ENCODE results near the gene MRPL16. TPM values are rescaled to one million over a fixed set of nuclear protein-coding genes. Genes with fewer than 3 reads are reported as not detected.
"Not testable (repeated sequence)": the region's sequence is repeated elsewhere in the genome, so short reads cannot be mapped to it uniquely, and the experiment has no call there.

MRPL16 gene
- 10 to 100 TPM; 46.2 to 69.0 (median 49.4) TPM for total RNA-seq

- peak; percentile 97 for ATAC-seq
- 0% methylated on average over 3 to 5 of the region's 54 CpGs for WGBS, 2 donors (ENCODE audit: low coverage in 1 of 2)
- H3K36me3 ChIP-seq = peaks cover 0 to 37% of the 10 kb centered on the region in 2 donors
- H3K9me3 ChIP-seq = no peaks in the 10 kb centered on the region
- peak in 1 of 4 experiments; percentile 42 for TF ChIP-seq CTCF (IDR thresholded peaks at IDR 0.05)
- peak; percentile 63 for TF ChIP-seq POLR2AphosphoS5 (IDR thresholded peaks at IDR 0.05)
- no peak for TF ChIP-seq POLR2A (IDR thresholded peaks at IDR 0.05)
- peaks cover 0 to 16% (median 6%) of the 10 kb centered on the region in 3 donors for H3K4me1 ChIP-seq
- peak within 1 kb of the TSS; percentile 76 to 94 for H3K4me3 ChIP-seq
- H3K27me3 ChIP-seq = peaks cover 22% of the 10 kb centered on the region
- H3K27ac ChIP-seq = peak within 1 kb of the TSS; percentile 52 to 87 (median 84)
Observed at GRCh38 chr11:59810189-59810910, at the start of gene MRPL16. MRPL16 (minus strand) TSS chr11:59810778; CDS start chr11:59810658, 120 bp downstream.

GRCh38 chr11:59859673-59860072 is 49.1 kb upstream of the MRPL16 start:
- Histone ChIP-seq H3K4me3 (no peak overlapping the region), H3K36me3 (no peaks in the 10 kb centered on the region), H3K4me1 (no peaks in the 10 kb centered on the region), H3K27me3 (peaks cover 2% of the 10 kb centered on the region), H3K9me3 (no peaks in the 10 kb centered on the region), H3K27ac (no peak overlapping the region)
- TF ChIP-seq EP300 (IDR thresholded peaks at IDR 0.05) (no peak), POLR2AphosphoS5 (IDR thresholded peaks at IDR 0.05) (no peak), POLR2A (IDR thresholded peaks at IDR 0.05) (no peak), CTCF (IDR thresholded peaks at IDR 0.05) (no peak)
- no peak for ATAC-seq

GRCh38 chr11:59857439-59858434 is 47.2 kb upstream of the MRPL16 start:
- H3K36me3 ChIP-seq = no peaks in the 10 kb centered on the region
- H3K27ac ChIP-seq = no peak overlapping the region
- WGBS, 2 donors (ENCODE audit: low coverage in 1 of 2) = 65 to 66% methylated on average over 10 of the region's 10 CpGs
- TF ChIP-seq EP300 (IDR thresholded peaks at IDR 0.05) = no peak
- TF ChIP-seq POLR2A (IDR thresholded peaks at IDR 0.05) = no peak
- no peak for TF ChIP-seq POLR2AphosphoS5 (IDR thresholded peaks at IDR 0.05)
- TF ChIP-seq CTCF (IDR thresholded peaks at IDR 0.05) = no peak
- H3K4me3 ChIP-seq = no peak overlapping the region
- H3K9me3 ChIP-seq = no peaks in the 10 kb centered on the region
- H3K27me3 ChIP-seq = no peaks in the 10 kb centered on the region
- H3K4me1 ChIP-seq = no peaks in the 10 kb centered on the region
- no peak for ATAC-seq

- H3K4me1 ChIP-seq = no peaks in the 10 kb centered on the region
- H3K9me3 ChIP-seq = no peaks in the 10 kb centered on the region
- 52 to 60% methylated on average over 2 of the region's 2 CpGs for WGBS, 2 donors (ENCODE audit: low coverage in 1 of 2)
- ATAC-seq = no peak
- no peaks in the 10 kb centered on the region for H3K36me3 ChIP-seq
- H3K27me3 ChIP-seq = no peaks in the 10 kb centered on the region
- TF ChIP-seq POLR2A (IDR thresholded peaks at IDR 0.05) (no peak), EP300 (IDR thresholded peaks at IDR 0.05) (no peak)
- no peak overlapping the region for H3K4me3 ChIP-seq
- H3K27ac ChIP-seq = no peak overlapping the region
Observed at GRCh38 chr11:59854871-59855270, 44.3 kb upstream of the MRPL16 start.

- not testable (repeated sequence) for H3K4me1 ChIP-seq, ATAC-seq, H3K36me3 ChIP-seq, H3K4me3 ChIP-seq, H3K9me3 ChIP-seq, H3K27me3 ChIP-seq, H3K27ac ChIP-seq
- WGBS, 2 donors (ENCODE audit: low coverage in 1 of 2) = 86 to 89% methylated on average over 5 of the region's 5 CpGs
Observed at GRCh38 chr11:59851416-59851815, 40.8 kb upstream of the MRPL16 start.

GRCh38 chr11:59849551-59849950 is 39.0 kb upstream of the MRPL16 start:
- H3K4me3 ChIP-seq, H3K9me3 ChIP-seq, H3K4me1 ChIP-seq, ATAC-seq, H3K27ac ChIP-seq, H3K36me3 ChIP-seq, H3K27me3 ChIP-seq: not testable (repeated sequence)
- 74 to 100% methylated on average over 2 of the region's 2 CpGs for WGBS, 2 donors (ENCODE audit: low coverage in 1 of 2)
